Measurements from ENCODE around the gene U2AF1. TPM values are rescaled to one million over a fixed set of nuclear protein-coding genes. Genes with fewer than 3 reads are reported as not detected.
"Not testable (repeated sequence)": the region's sequence is repeated elsewhere in the genome, so short reads cannot be mapped to it uniquely, and the experiment has no call there.

U2AF1 gene
- total RNA-seq (2014; rRNA removed; shearing (Covaris generic)), result 26.7 and 27.1 TPM in 2 replicates
- polyA plus RNA-seq (2015; cell fraction: cytosol; rRNA removed), result 87.0 and 110 TPM in 2 replicates
- polyA plus RNA-seq (2015; cell fraction: nucleus; rRNA removed), result 136 and 143 TPM in 2 replicates

GRCh38 chr21:43106965-43107793 lies at the start of gene U2AF1:
Gene U2AF1 (minus strand): TSS chr21:43107570. CDS start chr21:43107494, 76 bp downstream.
- peak; percentile 0 for DNase-seq (ENCODE audit: low read depth, low spot score)
- in situ Hi-C loops (cut with HindIII; ENCODE audit: low pct_unique_long_range_greater_than_20kb, low sequenced_read_pairs), result not testable (repeated sequence)

DNA sequence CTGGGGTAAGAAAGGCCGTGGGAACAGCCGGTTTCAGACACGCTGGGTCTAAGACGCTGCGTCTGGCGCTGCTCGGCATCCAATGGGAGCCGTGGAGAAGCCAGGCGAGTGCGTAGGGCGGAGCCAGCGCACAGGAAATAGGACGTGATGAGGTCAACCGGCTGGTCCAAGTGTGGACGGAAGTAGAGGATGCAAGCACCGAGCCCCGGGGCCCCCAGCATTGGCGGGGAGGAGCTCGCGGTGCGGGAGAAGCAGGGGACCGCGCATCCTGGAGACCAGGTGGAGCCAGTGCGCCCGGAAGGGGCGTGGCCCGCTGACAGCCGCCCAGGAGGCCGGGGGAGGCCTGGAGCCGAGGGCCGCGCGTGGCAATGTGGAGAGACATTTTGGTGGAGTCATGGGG lies 46.2 kb upstream of the U2AF1 start:
- DNase-seq (ENCODE audit: low read depth, low spot score); in situ Hi-C loops (cut with HindIII; ENCODE audit: low pct_unique_long_range_greater_than_20kb, low sequenced_read_pairs): not testable (repeated sequence)

DNA sequence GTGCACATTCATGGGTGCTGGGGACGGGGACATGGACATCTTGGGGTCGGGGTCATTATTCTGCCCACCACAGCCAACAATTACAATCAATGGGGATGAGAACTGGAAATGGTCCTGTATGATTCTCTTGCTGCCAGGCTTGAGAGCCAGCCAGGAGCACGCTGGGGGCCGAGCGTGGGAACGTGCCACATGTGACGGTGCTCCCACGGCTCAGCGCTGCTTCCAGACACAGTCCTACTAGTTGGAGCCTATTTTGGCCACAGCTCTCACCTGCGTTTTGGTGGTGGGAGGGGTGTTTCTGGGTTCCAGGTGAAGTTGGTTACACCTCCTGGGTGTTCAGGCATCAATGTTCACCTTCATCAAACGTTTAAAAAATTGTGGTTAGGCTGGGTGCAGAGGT lies 42.0 kb upstream of the U2AF1 start:
- in situ Hi-C loops (cut with HindIII; ENCODE audit: low pct_unique_long_range_greater_than_20kb, low sequenced_read_pairs); DNase-seq (ENCODE audit: low read depth, low spot score): not testable (repeated sequence)

DNA sequence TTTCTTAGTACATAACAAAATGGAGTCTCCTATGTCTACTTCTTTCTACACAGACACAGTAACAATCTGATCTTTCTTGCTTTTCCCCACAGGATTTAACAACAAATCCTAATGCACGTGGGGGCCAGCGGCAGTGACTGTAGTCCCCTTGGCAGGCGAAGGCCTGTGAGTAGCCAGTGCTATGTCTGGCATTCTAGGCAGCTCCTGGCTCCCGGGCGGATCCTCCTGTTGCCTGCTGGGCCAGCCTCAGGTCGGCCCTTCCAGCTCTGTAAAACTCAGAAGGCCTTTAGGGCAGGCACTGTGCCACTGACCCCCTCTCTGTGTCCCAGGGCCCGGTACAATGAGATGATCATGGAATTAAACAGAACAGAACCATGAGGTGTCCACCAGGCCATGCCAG lies 40.6 kb upstream of the U2AF1 start:
- in situ Hi-C loops (cut with HindIII; ENCODE audit: low pct_unique_long_range_greater_than_20kb, low sequenced_read_pairs); DNase-seq (ENCODE audit: low read depth, low spot score): not testable (repeated sequence)

DNA sequence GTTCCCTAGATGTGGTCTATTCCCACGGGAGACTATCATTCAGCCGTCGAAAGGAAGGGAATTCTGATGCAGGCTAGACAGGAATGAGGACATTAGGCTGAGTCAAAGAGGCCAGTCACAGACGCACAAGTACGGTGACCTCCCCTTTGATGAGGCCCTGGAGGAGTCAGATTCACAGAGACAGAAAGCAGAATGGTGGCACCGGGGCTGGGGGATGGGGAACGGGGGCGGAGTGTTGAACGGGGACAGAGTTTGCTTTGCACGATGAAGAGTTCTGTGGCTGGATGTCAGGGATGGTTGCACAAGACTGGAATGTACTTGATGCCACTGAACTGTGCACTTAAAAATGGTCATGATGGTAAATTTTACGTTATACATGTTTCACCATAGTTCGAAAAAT lies 39.3 kb upstream of the U2AF1 start:
- DNase-seq (ENCODE audit: low read depth, low spot score); in situ Hi-C loops (cut with HindIII; ENCODE audit: low pct_unique_long_range_greater_than_20kb, low sequenced_read_pairs): not testable (repeated sequence)

- in situ Hi-C loops (cut with HindIII; ENCODE audit: low pct_unique_long_range_greater_than_20kb, low sequenced_read_pairs); DNase-seq (ENCODE audit: low read depth, low spot score): not testable (repeated sequence)
These were observed 34.0 kb upstream of the U2AF1 start for GRCh38 chr21:43141407-43141806.

DNA sequence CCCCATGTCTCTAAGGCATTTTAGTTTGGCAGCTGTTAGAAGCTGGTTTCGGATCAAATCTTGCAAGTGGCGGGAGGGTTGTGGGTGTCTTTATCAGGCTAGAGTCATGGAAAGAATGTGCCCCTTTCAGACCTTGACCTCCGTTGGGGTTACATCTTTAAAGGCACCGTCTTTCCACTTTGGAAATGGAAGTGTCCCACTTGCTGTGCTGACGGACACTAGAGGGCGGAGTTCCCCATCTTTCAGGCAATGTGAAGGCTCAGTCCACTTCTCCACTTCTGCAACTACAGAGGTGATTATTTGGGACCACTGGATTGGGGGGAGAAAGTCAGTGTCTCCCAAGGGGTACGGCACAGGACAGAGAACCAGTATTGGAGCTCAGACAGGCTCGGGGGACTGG lies 31.6 kb upstream of the U2AF1 start:
- in situ Hi-C loops (cut with HindIII; ENCODE audit: low pct_unique_long_range_greater_than_20kb, low sequenced_read_pairs); DNase-seq (ENCODE audit: low read depth, low spot score): not testable (repeated sequence)

GRCh38 chr21:43134520-43134919 lies 27.1 kb upstream of the U2AF1 start:
- DNase-seq (ENCODE audit: low read depth, low spot score); in situ Hi-C loops (cut with HindIII; ENCODE audit: low pct_unique_long_range_greater_than_20kb, low sequenced_read_pairs): not testable (repeated sequence)

DNA sequence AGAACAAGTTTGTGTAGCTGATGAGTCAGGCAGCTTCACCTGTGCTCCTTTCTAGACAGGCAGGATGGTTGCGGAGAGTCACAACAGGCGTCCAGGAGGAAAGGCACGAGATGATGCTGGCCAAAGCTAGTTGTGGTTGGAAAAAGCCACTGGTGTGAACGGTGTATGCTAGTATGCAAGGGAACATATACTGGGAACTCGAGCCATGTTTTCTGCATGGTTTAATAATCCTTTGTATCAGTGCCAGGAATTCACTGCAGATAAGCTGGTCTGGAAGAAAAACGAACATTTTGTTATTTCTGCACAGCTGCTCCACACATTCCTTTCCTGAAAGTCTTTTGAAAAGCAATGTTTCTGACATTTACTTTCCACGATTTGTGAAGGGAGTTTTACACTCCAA lies 22.7 kb upstream of the U2AF1 start:
- DNase-seq (ENCODE audit: low read depth, low spot score), result not testable (repeated sequence)

DNA sequence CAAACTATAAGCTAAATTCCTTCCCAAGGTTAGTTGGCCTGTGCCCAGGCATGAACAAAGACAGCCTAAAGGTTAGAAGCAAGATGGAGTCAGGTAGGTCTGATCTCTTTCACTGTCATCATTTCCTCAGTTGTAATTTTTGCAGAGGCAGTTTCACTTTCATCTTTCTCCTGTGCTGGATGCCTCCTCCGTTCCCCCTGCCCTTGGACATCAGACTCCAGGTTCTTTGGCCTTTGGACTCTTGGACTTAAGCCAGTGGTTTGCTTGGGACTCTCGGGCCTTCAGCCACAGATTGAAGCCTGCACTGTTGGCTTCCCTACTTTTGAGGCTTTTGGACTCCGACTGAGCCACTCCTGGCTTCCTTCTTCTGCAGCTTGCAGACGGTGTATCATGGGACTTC lies 8.6 kb upstream of the U2AF1 start:
- in situ Hi-C loops (cut with HindIII; ENCODE audit: low pct_unique_long_range_greater_than_20kb, low sequenced_read_pairs); DNase-seq (ENCODE audit: low read depth, low spot score): not testable (repeated sequence)

More for the DNA sequence above, 22.7 kb upstream of the U2AF1 start:
- in situ Hi-C loops (cut with HindIII; ENCODE audit: low pct_unique_long_range_greater_than_20kb, low sequenced_read_pairs), result not testable (repeated sequence)

DNA sequence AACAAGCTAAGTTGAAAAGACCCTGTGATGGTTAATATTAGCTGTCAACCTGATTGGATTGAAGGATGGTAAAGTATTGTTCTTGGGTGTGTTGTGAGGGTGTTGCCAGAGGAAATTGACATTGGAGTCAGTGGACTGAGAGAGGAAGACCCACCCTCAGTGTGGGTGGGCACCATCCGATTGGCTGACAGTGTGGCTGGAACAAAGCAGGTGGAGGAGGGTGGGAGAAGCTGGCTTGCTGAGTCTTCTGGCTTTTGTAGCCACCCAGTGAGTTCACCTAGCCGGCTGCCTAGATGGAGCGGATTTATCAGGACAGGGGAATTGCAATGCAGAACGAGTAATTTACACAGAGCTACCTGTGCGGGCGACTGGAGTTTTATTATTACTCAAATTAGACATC lies 7.1 kb upstream of the U2AF1 start:
- in situ Hi-C loops (cut with HindIII; ENCODE audit: low pct_unique_long_range_greater_than_20kb, low sequenced_read_pairs); DNase-seq (ENCODE audit: low read depth, low spot score): not testable (repeated sequence)

GRCh38 chr21:43109006-43109405 lies 1.6 kb upstream of the U2AF1 start:
- DNase-seq (ENCODE audit: low read depth, low spot score); in situ Hi-C loops (cut with HindIII; ENCODE audit: low pct_unique_long_range_greater_than_20kb, low sequenced_read_pairs): not testable (repeated sequence)

DNA sequence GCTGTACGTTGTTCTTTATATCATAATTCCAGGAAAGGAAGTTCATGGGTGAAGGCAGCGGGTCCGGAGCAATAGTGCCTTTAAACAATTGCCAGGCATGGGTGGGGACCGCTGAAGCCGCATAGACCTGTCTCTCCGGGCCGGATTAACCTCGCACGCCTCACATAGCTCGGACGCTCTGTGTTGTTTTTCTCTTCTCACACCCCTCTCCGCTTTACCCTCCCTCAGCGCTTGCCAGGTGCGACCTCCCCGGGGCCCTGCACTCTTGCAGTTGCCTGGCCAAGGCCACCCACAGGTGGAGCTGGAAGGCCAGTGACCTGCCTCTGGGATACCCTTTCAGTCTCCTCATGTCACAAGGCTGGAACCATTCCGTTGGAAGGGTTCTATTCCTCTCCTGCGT lies 807 bp upstream of the U2AF1 start:
- DNase-seq (ENCODE audit: low read depth, low spot score); in situ Hi-C loops (cut with HindIII; ENCODE audit: low pct_unique_long_range_greater_than_20kb, low sequenced_read_pairs): not testable (repeated sequence)

GRCh38 chr21:43107794-43108137 lies 396 bp upstream of the U2AF1 start:
- DNase-seq (ENCODE audit: low read depth, low spot score); in situ Hi-C loops (cut with HindIII; ENCODE audit: low pct_unique_long_range_greater_than_20kb, low sequenced_read_pairs): not testable (repeated sequence)

- in situ Hi-C loops (cut with HindIII; ENCODE audit: low pct_unique_long_range_greater_than_20kb, low sequenced_read_pairs); DNase-seq (ENCODE audit: low read depth, low spot score): not testable (repeated sequence)
These were observed 2.7 kb downstream of the U2AF1 start for GRCh38 chr21:43104642-43105041.

GRCh38 chr21:43102281-43102680 lies 5.1 kb downstream of the U2AF1 start:
- in situ Hi-C loops (cut with HindIII; ENCODE audit: low pct_unique_long_range_greater_than_20kb, low sequenced_read_pairs); DNase-seq (ENCODE audit: low read depth, low spot score): not testable (repeated sequence)

- DNase-seq (ENCODE audit: low read depth, low spot score); in situ Hi-C loops (cut with HindIII; ENCODE audit: low pct_unique_long_range_greater_than_20kb, low sequenced_read_pairs): not testable (repeated sequence)
These were observed 5.7 kb downstream of the U2AF1 start for GRCh38 chr21:43101676-43102075.

DNA sequence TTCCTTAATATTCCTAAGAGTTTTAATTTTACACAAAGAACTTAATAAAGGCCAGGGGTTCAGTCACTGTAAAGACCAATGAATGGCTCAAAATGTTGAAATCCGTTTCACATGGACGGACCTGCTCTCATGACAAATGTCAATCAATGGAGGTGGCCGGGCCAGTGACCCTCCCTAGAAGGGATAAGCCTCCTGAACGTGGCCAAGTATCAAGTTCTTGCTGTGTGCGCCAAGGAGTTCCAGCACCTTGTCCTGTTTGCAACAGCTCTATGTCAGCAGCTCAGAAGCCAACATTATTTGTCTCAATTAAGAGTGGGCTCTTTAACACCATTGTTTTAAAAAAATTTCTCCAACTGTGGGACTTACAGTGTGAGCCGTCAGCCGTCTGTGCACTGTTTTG lies 6.4 kb downstream of the U2AF1 start:
- in situ Hi-C loops (cut with HindIII; ENCODE audit: low pct_unique_long_range_greater_than_20kb, low sequenced_read_pairs); DNase-seq (ENCODE audit: low read depth, low spot score): not testable (repeated sequence)

All from SK-MEL-5 (cell line).